ENCODE results near the gene PRXL2A. TPM values are rescaled to one million over a fixed set of nuclear protein-coding genes. Genes with fewer than 3 reads are reported as not detected.

PRXL2A gene
- total and polyA plus RNA-seq, 7 donors: 19.0 to 51.8 (median 35.8) TPM

DNA sequence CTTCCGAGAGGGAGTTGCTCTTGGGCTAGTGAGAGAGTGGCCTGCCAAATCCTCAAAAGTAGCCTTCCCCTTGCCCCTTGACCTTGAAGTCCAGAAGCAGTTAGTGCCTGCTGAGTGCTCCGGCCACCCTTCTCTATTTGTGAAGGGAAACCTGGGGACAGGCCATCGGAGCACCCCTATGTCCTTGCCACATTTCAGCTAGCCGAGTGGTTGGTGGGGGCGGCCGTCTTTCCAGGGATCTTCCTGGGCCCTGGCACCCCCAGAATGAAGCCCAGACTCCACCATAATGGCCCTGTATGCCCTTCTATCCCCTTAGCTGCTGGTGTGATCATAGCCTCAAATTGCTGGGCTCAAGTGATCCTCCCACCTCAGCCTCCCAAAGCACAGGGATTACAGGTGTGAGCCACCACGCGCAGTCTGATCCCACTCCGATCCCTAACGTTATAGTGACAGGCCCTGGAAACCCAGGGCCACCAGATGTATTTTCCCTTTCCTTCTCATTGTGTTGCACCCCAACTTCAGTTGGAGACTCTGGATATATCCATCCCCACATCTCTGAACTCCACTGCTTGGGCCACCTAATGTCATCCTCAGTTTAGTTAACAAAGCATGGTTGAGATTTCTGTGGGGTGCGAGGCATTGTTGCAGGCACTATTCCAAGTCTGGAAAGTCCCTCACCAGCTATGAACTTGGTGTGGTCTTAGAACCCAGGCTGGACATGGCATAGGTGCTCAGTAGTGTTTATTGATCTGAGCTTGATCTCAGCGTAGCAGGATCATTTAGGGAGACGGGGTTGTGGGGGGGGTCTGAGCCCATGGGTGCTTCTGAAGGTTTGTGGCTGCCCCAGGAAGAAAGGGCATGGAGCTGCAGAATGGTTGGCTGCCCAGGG, 47.4 kb downstream of the PRXL2A start:
- H3K27me3 ChIP-seq (ENCODE audit: insufficient read depth in 3 of 3, low read length in 2 of 3): no peaks in the 10 kb centered on the region
- intact Hi-C loops (cut with DNase I): loop anchor here in 1 of 2 donors (2.0 kb wide), 1 partner anchor 43 kb away; no protein-coding TSS in a partner anchor

DNA sequence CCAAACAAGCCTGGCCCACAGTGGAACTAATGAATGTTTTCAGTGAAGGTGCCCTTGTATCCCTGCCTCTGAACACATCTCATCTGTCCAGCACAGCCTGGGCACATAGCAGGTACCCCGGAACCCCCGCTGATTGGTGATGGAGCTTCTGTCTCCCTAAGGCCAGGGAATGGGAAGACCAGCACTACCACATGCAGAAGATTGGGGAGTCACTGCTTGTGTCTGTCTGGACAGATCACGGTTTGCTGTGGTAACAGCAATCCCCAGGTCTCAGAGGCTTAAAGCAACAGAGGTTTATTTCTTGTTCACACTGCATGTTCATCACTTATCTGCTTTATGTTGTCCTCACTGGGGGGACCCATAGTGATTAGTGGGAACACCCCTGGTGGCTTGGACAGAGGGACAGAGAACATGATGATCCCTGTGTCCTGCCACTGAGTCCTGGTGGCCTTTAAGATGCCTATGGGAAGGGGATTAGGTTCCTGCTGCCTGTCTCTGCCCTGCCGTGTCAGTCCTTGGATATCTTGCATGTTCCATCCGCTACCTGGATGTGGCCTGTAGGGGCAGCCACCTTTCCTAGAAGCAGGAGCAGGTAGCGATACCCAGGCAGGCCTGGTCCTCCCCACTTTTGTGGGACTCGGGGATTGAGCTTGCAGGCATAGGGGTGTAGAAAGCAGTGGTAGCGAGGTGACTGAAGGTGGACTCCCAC, 49.4 kb downstream of the PRXL2A start:
- Histone ChIP-seq H3K9me3 (no peaks in the 10 kb centered on the region), H3K36me3 (ENCODE audit: insufficient read depth in 1 of 2, low read depth in 1 of 2) (no peaks in the 10 kb centered on the region), H3K27ac (no peak overlapping the region), H3K4me3 (peak overlapping the region; percentile 98), H3K27me3 (ENCODE audit: insufficient read depth in 3 of 3, low read length in 2 of 3) (no peaks in the 10 kb centered on the region), H3K4me1 (peaks cover 59% of the 10 kb centered on the region)
- no peak for ATAC-seq
- TF ChIP-seq CTCF (IDR thresholded peaks at IDR 0.05): no peak
- no peak for DNase-seq
- intact Hi-C loops (cut with DNase I): no loop called here
- 84 to 91% (median 90%) methylated on average over 8 of the region's 8 CpGs for WGBS, 3 donors

More for the DNA sequence above, 47.4 kb downstream of the PRXL2A start:
- H3K4me3 ChIP-seq: peak overlapping the region; percentile 98
- no peak for DNase-seq
- ATAC-seq: no peak
- WGBS, 3 donors: 61 to 69% (median 63%) methylated on average over 12 to 13 of the region's 13 CpGs
- no peak for TF ChIP-seq CTCF (IDR thresholded peaks at IDR 0.05)
- peak overlapping the region; percentile 93 for H3K27ac ChIP-seq
- H3K9me3 ChIP-seq: no peaks in the 10 kb centered on the region
- peaks cover 41% of the 10 kb centered on the region for H3K4me1 ChIP-seq
- H3K36me3 ChIP-seq (ENCODE audit: insufficient read depth in 1 of 2, low read depth in 1 of 2): no peaks in the 10 kb centered on the region

GRCh38 chr10:80458263-80458625, 49.9 kb downstream of the PRXL2A start:
- no peak overlapping the region for H3K27ac ChIP-seq
- peak overlapping the region; percentile 28 for H3K4me3 ChIP-seq
- WGBS, 3 donors: 45 to 52% (median 48%) methylated on average over 4 of the region's 4 CpGs
- H3K9me3 ChIP-seq: no peaks in the 10 kb centered on the region
- intact Hi-C loops (cut with DNase I): no loop called here
- no peaks in the 10 kb centered on the region for H3K36me3 ChIP-seq (ENCODE audit: insufficient read depth in 1 of 2, low read depth in 1 of 2)
- TF ChIP-seq CTCF (IDR thresholded peaks at IDR 0.05): no peak
- no peaks in the 10 kb centered on the region for H3K27me3 ChIP-seq (ENCODE audit: insufficient read depth in 3 of 3, low read length in 2 of 3)
- peaks cover 63% of the 10 kb centered on the region for H3K4me1 ChIP-seq
- ATAC-seq: no peak
- DNase-seq: no peak

GRCh38 chr10:80458638-80459037, 50.3 kb downstream of the PRXL2A start:
- Histone ChIP-seq H3K27ac (peak overlapping the region; percentile 36), H3K27me3 (ENCODE audit: insufficient read depth in 3 of 3, low read length in 2 of 3) (no peaks in the 10 kb centered on the region), H3K4me1 (peaks cover 64% of the 10 kb centered on the region), H3K4me3 (peak overlapping the region; percentile 28), H3K36me3 (ENCODE audit: insufficient read depth in 1 of 2, low read depth in 1 of 2) (no peaks in the 10 kb centered on the region), H3K9me3 (no peaks in the 10 kb centered on the region)
- intact Hi-C loops (cut with DNase I): no loop called here
- no peak for ATAC-seq
- no peak for TF ChIP-seq CTCF (IDR thresholded peaks at IDR 0.05)
- no peak for DNase-seq
- WGBS, 3 donors: 67 to 71% (median 68%) methylated on average over 6 of the region's 6 CpGs

Measured in psoas muscle (tissue), 8 donors.